ENCODE data around the gene DNASE2. TPM values are rescaled to one million over a fixed set of nuclear protein-coding genes. Genes with fewer than 3 reads are reported as not detected.

The DNASE2 gene
- total RNA-seq, 4 donors from 2014 or later: 20.6 to 38.3 (median 31.1) TPM

DNA sequence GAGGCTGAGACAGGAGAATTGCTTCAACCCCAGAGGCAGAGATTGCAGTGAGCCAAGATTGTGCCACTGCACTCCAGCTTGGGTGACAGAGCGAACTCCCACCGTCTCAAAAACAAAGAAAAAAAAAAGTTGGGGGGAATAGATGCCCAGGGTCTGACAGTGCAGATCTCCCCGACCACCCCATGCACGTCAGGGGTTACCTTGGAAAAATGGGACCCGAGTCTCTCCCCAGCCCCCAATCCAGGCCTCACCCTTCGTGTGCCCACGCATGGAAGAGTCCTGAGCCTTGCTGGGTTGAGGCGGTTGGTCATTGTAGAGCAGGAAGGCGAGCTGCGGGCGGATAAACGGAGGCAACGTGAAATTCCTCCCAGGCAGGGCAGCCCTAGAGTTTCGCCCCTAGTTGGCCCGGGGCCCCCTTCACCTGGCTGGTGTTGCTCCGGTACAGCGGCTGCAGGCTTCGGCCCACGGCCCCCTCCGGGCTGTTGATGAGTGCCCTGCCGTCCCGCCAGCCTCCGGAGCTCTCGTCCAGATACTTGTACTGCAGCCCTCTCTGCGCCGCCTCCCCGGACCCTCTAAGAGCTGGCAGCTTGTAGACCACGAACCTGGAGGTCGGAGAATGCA lies 588 bp downstream of the DNASE2 start:
- DNase-seq (ENCODE audit: low spot score in 2 of 2): peak in 1 of 2 donors; percentile 75
- Histone ChIP-seq H3K27me3 (peaks cover 14% of the 10 kb centered on the region), H3K4me1 (peaks cover 22% of the 10 kb centered on the region), H3K36me3 (peaks cover 26% of the 10 kb centered on the region), H3K4me3 (peak overlapping the region; percentile 78), H3K27ac (peak overlapping the region; percentile 86), H3K9me3 (no peaks in the 10 kb centered on the region)
- no peak for TF ChIP-seq POLR2AphosphoS5 (IDR thresholded peaks at IDR 0.05)
- TF ChIP-seq CTCF (IDR thresholded peaks at IDR 0.05): no peak
- no peak for TF ChIP-seq EP300 (IDR thresholded peaks at IDR 0.05)
- TF ChIP-seq POLR2A (IDR thresholded peaks at IDR 0.05): no peak
- WGBS: 46% methylated on average over 8 of the region's 29 CpGs

GRCh38 chr19:12875086-12875485 lies 6.2 kb downstream of the DNASE2 start:
- WGBS: 98% methylated on average over 6 of the region's 6 CpGs
- Histone ChIP-seq H3K4me1 (peaks cover under 1% of the 10 kb centered on the region), H3K9me3 (no peaks in the 10 kb centered on the region), H3K27ac (no peak overlapping the region), H3K27me3 (no peaks in the 10 kb centered on the region), H3K4me3 (no peak overlapping the region), H3K36me3 (peaks cover 38% of the 10 kb centered on the region)
- TF ChIP-seq POLR2A (IDR thresholded peaks at IDR 0.05) (no peak), CTCF (IDR thresholded peaks at IDR 0.05) (no peak), POLR2AphosphoS5 (IDR thresholded peaks at IDR 0.05) (no peak), EP300 (IDR thresholded peaks at IDR 0.05) (no peak)
- DNase-seq (ENCODE audit: low spot score in 2 of 2): no peak

GRCh38 chr19:12873891-12874745 lies 7.1 kb downstream of the DNASE2 start:
- Histone ChIP-seq H3K4me1 (no peaks in the 10 kb centered on the region), H3K27me3 (no peaks in the 10 kb centered on the region), H3K4me3 (no peak overlapping the region), H3K9me3 (no peaks in the 10 kb centered on the region), H3K36me3 (peaks cover 38% of the 10 kb centered on the region), H3K27ac (no peak overlapping the region)
- no peak for DNase-seq (ENCODE audit: low spot score in 2 of 2)
- TF ChIP-seq CTCF (IDR thresholded peaks at IDR 0.05) (no peak), POLR2A (IDR thresholded peaks at IDR 0.05) (no peak), POLR2AphosphoS5 (IDR thresholded peaks at IDR 0.05) (no peak), EP300 (IDR thresholded peaks at IDR 0.05) (no peak)
- WGBS: 81% methylated on average over 43 of the region's 86 CpGs

DNA sequence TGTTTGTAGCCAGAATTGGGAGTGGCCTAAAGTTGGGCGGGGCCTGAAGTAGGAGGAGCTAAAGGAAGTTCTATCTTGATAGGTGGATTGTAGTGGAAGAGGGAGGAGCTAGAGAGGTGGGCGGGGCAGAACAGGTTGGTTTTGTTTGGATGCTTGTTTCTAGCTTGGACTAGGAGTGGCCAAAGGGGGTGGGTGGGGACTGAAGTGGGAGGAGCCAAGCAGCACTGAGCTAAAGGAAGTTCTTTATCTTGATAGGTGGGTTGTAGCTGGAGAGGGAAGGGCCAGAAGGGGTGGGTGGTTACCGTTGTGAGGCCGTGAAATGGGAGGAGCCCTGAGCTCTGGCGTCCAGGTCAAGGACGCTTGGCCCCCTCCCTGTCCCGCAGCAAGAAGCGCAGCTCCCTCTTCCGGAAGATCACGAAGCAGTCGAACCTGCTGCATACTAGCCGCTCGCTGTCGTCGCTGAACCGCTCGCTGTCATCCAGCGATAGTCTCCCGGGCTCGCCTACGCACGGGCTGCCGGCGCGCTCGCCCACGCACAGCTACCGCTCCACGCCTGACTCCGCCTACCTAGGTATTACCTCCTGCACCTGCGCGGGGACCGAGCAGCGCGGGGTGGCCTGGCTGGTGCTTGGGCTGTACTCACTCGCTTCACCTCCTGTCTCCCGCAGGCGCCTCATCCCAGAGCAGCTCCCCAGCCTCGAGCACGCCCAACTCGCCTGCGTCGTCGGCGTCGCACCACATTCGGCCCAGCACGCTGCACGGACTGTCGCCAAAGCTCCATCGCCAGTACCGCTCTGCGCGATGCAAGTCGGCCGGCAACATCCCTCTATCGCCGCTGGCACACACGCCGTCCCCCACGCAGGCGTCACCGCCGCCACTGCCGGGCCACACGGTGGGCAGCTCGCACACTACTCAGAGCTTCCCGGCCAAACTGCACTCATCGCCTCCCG lies 8.0 kb downstream of the DNASE2 start:
- TF ChIP-seq POLR2AphosphoS5 (IDR thresholded peaks at IDR 0.05) (no peak), EP300 (IDR thresholded peaks at IDR 0.05) (no peak), POLR2A (IDR thresholded peaks at IDR 0.05) (no peak), CTCF (IDR thresholded peaks at IDR 0.05) (no peak)
- WGBS: 59% methylated on average over 35 of the region's 70 CpGs
- H3K4me1 ChIP-seq: no peaks in the 10 kb centered on the region
- H3K27me3 ChIP-seq: no peaks in the 10 kb centered on the region
- H3K9me3 ChIP-seq: no peaks in the 10 kb centered on the region
- no peak overlapping the region for H3K27ac ChIP-seq
- DNase-seq (ENCODE audit: low spot score in 2 of 2): peak in 1 of 2 donors; percentile 82
- peak overlapping the region; percentile 13 for H3K4me3 ChIP-seq
- peaks cover 31% of the 10 kb centered on the region for H3K36me3 ChIP-seq
